Measurements from ENCODE around the gene UQCRQ. TPM values are rescaled to one million over a fixed set of nuclear protein-coding genes. Genes with fewer than 3 reads are reported as not detected.

The UQCRQ gene
- total and polyA plus RNA-seq, 2 of the 13 experiments (the other 11 are each of a cell fraction or from before 2014, with no cell fraction given) = 257 to 575 TPM

- TF ChIP-seq, protein P1, sequence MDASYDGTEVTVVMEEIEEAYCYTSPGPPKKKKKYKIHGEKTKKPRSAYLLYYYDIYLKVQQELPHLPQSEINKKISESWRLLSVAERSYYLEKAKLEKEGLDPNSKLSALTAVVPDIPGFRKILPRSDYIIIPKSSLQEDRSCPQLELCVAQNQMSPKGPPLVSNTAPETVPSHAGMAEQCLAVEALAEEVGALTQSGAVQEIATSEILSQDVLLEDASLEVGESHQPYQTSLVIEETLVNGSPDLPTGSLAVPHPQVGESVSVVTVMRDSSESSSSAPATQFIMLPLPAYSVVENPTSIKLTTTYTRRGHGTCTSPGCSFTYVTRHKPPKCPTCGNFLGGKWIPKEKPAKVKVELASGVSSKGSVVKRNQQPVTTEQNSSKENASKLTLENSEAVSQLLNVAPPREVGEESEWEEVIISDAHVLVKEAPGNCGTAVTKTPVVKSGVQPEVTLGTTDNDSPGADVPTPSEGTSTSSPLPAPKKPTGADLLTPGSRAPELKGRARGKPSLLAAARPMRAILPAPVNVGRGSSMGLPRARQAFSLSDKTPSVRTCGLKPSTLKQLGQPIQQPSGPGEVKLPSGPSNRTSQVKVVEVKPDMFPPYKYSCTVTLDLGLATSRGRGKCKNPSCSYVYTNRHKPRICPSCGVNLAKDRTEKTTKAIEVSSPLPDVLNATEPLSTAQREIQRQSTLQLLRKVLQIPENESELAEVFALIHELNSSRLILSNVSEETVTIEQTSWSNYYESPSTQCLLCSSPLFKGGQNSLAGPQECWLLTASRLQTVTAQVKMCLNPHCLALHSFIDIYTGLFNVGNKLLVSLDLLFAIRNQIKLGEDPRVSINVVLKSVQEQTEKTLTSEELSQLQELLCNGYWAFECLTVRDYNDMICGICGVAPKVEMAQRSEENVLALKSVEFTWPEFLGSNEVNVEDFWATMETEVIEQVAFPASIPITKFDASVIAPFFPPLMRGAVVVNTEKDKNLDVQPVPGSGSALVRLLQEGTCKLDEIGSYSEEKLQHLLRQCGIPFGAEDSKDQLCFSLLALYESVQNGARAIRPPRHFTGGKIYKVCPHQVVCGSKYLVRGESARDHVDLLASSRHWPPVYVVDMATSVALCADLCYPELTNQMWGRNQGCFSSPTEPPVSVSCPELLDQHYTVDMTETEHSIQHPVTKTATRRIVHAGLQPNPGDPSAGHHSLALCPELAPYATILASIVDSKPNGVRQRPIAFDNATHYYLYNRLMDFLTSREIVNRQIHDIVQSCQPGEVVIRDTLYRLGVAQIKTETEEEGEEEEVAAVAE (CRISPR knock-in tag; IDR thresholded peaks at IDR 0.05; ENCODE audit: borderline replicate concordance) = peak; percentile 76; the same call in 1 of the 2 replicates
- peak; percentile 86 for TF ChIP-seq PHF8 (CRISPR knock-in tag; IDR thresholded peaks at IDR 0.05)
- TF ChIP-seq DNMT3B (CRISPR knock-in tag; conservative IDR thresholded peaks at IDR 0.05) = peak; percentile 83
- TF ChIP-seq KDM5A (IDR thresholded peaks at IDR 0.05; ENCODE audit: borderline replicate concordance, low read length) = peak; percentile 92
- peak; percentile 93 for TF ChIP-seq PHF21A (CRISPR knock-in tag; IDR thresholded peaks at IDR 0.05)
- no peak for TF ChIP-seq HHEX (CRISPR knock-in tag; IDR thresholded peaks at IDR 0.05)
- peak; percentile 97 for TF ChIP-seq ZNF687 (CRISPR knock-in tag; IDR thresholded peaks at IDR 0.05)
- TF ChIP-seq JUN (CRISPR knock-in tag; IDR thresholded peaks at IDR 0.05) = 0 out of 2 replicates have a peak, but pooled peaks have one; percentile 53
- peak; percentile 93 for TF ChIP-seq SAP130 (CRISPR knock-in tag; IDR thresholded peaks at IDR 0.05; ENCODE audit: low read depth)
- TF ChIP-seq, protein P2, sequence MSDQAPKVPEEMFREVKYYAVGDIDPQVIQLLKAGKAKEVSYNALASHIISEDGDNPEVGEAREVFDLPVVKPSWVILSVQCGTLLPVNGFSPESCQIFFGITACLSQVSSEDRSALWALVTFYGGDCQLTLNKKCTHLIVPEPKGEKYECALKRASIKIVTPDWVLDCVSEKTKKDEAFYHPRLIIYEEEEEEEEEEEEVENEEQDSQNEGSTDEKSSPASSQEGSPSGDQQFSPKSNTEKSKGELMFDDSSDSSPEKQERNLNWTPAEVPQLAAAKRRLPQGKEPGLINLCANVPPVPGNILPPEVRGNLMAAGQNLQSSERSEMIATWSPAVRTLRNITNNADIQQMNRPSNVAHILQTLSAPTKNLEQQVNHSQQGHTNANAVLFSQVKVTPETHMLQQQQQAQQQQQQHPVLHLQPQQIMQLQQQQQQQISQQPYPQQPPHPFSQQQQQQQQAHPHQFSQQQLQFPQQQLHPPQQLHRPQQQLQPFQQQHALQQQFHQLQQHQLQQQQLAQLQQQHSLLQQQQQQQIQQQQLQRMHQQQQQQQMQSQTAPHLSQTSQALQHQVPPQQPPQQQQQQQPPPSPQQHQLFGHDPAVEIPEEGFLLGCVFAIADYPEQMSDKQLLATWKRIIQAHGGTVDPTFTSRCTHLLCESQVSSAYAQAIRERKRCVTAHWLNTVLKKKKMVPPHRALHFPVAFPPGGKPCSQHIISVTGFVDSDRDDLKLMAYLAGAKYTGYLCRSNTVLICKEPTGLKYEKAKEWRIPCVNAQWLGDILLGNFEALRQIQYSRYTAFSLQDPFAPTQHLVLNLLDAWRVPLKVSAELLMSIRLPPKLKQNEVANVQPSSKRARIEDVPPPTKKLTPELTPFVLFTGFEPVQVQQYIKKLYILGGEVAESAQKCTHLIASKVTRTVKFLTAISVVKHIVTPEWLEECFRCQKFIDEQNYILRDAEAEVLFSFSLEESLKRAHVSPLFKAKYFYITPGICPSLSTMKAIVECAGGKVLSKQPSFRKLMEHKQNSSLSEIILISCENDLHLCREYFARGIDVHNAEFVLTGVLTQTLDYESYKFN (CRISPR knock-in tag; conservative IDR thresholded peaks at IDR 0.05) = peak; percentile 87
- TF ChIP-seq KLF6 (CRISPR knock-in tag; IDR thresholded peaks at IDR 0.05) = no peak; the same call in 1 of the 2 replicates
- no peak; the same call in none of the 2 replicates for TF ChIP-seq PATZ1 (CRISPR knock-in tag; IDR thresholded peaks at IDR 0.05)
- no peak for TF ChIP-seq CHD4 (IDR thresholded peaks at IDR 0.05; ENCODE audit: borderline replicate concordance, low read length)
- TF ChIP-seq ZNF333 (CRISPR knock-in tag; IDR thresholded peaks at IDR 0.05; ENCODE audit: borderline replicate concordance) = 0 out of 2 replicates have a peak, but pooled peaks have one; percentile 22
- peak; percentile 87 for TF ChIP-seq SALL1 (CRISPR knock-in tag; IDR thresholded peaks at IDR 0.05)
Observed at GRCh38 chr5:132866342-132867045, at the start of gene UQCRQ, which contains the start of gene GDF9 (continued).
